HPDE6-E6E7 (cell line): Measurements from ENCODE around the gene ACTL6A.

Experiments used
- DNase-seq: peaks from one replicate; pipeline ENCODE4 v3.0.0; 2011; ENCODE audit warnings: missing footprints; ENCODE audit errors: extremely low spot score

ACTL6A gene

GRCh38 chr3:179590669-179591068 lies 27.9 kb downstream of the ACTL6A start:
- DNase-seq, result no peak

DNA sequence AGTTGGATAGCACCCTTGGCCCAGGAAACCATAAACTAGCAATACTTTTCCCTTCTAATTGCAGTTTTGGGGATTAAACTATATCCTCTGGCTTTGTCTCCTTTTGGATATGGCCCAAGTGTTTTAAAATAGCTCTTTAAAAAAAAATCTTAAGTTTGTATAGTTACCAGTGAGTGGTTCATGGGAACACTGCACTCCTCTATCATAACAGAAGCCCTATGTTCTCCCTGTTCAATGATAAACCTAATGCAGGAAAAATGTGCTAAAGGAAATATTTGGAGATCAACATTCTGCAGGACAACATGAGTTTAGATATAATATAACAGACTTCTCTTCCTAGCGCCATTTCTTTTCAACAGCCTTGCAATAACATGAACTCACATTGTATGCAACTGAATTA lies 28.6 kb downstream of the ACTL6A start:
- no peak for DNase-seq

GRCh38 chr3:179599531-179599930 lies 36.8 kb downstream of the ACTL6A start:
- no peak for DNase-seq

- DNase-seq, result no peak
These were observed 40.6 kb downstream of the ACTL6A start for GRCh38 chr3:179603321-179603720.

DNA sequence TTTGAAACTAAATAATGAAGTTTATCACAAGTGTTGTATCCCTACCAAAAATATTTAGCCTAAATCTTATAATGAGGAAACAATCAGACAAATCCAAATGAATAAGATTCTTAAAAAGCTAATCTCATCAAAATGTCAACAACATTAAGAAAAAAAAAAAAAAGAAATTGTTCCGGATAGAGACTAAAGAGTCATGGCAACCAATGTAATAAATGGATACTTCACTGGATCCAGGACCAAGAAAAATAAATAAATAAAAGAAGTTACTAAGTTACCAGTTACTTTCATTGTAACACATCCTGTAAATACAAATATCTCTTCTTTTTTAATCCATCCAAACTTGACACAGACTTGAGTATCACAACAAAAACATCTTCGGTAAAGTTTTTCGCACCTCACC lies 41.1 kb downstream of the ACTL6A start:
- no peak for DNase-seq

DNA sequence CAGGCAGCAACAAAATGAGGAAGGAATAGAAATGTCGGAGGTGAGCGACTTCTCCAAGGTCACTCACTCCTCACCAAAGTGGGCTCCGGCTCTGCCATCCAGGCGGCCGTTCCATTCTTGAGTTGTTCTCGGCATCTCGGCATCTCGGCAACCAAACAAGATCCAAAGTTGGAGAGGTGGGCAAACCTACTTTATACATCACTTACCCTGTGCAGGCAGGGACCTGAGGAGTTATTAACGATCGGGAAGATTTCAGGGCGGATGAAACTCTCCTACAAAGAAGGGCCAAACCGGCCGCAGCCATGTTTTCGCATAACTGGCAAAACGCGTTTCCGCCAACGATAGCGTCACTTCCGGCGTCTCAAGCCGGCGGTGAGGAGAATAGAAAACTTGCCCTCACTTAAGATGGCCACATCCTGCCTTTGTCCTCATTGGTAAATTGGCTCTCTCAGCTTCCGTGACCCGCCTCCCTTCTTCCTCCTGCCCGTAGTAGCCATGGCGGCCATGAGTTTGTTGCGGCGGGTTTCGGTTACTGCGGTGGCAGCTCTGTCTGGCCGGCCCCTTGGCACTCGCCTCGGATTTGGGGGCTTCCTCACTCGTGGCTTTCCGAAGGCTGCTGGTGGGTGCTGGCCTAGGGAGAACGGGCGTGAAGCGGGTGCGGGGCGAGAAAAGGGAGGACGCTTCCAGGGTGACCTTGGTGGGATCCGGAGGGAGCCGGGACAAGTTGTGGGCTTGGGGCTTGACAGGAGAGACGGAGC lies 41.8 kb downstream of the ACTL6A start, which contains the start of the genes MRPL47 and NDUFB5:
Gene MRPL47, minus strand, starts transcription at position 318 of the 758 bp plus-strand sequence. Its CDS starts 14 bp downstream, at position 304.
Gene NDUFB5, plus strand, starts transcription at position 474 of the 758 bp plus-strand sequence. Its CDS starts 22 bp downstream, at position 496.
- peak; percentile 92 for DNase-seq

- DNase-seq, result no peak
These were observed 43.9 kb downstream of the ACTL6A start for GRCh38 chr3:179606534-179607085.

- no peak for DNase-seq
These were observed 46.4 kb downstream of the ACTL6A start for GRCh38 chr3:179608931-179609720.

DNA sequence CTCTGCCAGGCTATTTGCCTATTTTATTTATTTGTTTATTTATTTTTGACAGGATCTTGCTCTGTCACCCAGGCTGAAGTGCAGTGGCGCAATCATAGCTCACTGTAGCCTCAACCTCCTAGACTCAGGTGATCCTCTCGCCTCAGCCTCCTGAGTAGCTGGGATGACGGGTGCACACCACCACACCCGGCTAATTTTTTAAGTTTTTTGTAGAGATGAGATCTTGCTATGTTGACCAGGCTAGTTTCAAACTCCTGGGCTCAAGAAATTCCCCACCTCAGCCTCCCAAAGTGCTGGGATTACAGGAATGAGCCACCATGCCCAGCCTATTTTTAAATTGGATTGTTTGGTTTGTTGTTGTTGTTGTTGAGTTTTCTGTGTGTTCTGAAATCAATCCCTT lies 47.3 kb downstream of the ACTL6A start:
- no peak for DNase-seq

GRCh38 chr3:179613807-179614206 lies 51.1 kb downstream of the ACTL6A start:
- DNase-seq, result no peak

DNA sequence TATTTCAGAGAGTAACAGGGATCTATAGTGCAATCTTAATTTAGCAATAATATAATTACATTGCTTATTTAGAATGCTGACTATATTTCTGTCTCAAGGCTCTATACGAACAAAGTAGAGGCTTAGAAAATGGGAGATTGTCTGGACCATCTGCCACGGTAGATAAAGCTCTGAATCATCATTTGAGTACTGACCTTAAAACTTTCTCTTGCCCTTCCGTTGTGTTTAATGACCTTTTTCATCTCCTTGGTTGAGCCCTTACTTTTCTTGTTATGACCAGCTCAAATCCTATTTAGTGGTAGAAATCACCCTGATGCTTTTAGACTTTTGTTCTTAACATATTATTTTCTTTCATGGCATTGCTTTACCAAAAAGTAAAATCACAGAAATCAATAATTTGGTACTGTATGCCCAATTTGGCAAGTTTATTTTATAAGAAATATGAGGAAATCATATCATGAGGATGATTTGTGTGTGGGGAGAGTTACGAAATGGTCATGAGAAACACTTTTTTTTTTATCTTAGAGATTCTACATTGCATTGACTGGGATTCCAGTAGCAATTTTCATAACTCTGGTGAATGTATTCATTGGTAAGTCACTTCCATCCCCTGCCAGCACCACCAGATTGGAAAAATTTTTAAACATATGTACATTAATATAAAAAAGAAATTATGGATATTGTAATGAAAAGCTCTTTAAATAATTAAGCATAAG lies 52.9 kb downstream of the ACTL6A start:
- no peak for DNase-seq

DNA sequence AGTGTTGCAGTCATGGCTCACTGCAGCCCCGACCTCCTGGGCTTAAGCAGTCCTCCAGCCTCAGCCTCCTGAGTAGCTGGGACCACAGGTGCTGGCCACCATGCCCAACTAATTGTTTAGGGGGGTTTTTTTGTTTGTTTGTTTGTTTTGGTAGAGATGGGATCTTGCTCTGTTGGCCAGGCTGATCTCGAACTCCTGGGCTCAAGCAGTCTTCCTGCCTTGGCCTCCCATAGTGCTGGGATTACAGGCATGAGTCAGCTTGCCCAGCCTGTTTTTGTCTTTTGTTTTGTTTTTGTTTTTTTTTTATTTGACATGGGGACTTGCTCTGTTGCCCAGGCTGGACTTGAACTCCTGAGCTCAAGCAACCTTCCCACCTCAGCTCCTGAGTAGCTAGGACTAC lies 59.3 kb downstream of the ACTL6A start:
- no peak for DNase-seq

- no peak for DNase-seq
These were observed 61.7 kb downstream of the ACTL6A start for GRCh38 chr3:179624451-179624850.

DNA sequence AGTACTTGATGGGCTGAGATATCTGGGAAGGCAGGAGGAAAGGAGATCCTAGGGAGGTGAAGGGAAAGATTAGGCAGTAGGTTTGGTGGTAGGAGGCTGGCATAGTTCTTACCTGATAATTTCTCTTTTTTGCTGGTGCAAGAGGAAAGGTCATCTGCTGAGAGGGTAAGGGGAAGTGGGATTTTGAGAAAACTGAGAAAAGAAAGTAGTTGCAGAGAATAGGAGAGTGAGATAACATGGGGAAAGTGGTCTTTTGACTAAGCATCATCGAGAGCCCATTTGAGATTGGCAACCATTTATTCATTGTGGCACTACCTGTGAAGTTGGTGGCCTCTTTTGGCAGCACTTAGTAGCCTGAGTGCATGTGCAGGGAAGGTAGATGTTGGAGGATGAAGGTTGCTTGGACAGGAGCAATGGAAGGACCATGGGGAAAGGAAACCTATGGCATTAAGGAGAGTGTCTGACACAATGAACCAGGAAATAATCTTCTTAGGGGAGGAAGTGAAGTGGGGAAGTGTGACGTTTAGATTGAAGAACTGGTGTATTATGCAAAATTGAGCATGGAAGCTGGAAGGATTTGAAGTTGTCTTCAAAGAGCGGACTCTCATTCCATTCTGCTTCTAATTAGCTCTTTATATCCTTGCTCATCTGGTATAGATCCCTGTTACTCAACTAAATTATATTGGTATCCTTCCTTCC lies 68.2 kb downstream of the ACTL6A start:
- DNase-seq, result no peak
